Activated effector memory CD4-positive, alpha-beta T cell treated with anti-CD3 and anti-CD28 coated beads, Interleukin-2, amount 50 U/mL, for 16 hours (primary cell): ENCODE results near the gene SPNS2.

Experiments used
- DNase-seq: peaks from one replicate; pipeline ENCODE4 v3.0.0-alpha.2; 2020

SPNS2 gene

DNA sequence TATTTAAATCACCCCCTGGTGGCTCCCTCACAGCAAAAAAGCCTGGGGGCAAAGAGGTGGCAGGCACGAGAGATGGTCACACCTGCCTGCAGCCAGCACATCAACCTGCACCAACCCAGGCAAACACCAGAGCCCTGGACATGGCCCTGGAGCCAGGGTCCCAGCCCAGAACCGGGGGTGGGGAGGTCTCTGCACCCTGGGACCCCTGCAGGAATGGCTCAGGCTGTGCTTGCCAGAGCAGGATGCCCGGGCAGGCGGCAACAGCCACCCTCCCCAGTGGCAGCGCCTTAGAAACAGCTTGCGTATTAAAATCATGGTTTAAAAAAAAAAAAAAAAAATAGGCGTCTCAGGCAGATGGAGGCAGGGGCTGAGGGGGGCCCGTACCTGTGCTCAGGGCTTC lies 40.3 kb downstream of the SPNS2 start:
- DNase-seq = no peak

- no peak for DNase-seq
These were observed 41.0 kb downstream of the SPNS2 start for GRCh38 chr17:4539576-4540223.

GRCh38 chr17:4540224-4540651 lies 41.6 kb downstream of the SPNS2 start:
- no peak for DNase-seq

DNA sequence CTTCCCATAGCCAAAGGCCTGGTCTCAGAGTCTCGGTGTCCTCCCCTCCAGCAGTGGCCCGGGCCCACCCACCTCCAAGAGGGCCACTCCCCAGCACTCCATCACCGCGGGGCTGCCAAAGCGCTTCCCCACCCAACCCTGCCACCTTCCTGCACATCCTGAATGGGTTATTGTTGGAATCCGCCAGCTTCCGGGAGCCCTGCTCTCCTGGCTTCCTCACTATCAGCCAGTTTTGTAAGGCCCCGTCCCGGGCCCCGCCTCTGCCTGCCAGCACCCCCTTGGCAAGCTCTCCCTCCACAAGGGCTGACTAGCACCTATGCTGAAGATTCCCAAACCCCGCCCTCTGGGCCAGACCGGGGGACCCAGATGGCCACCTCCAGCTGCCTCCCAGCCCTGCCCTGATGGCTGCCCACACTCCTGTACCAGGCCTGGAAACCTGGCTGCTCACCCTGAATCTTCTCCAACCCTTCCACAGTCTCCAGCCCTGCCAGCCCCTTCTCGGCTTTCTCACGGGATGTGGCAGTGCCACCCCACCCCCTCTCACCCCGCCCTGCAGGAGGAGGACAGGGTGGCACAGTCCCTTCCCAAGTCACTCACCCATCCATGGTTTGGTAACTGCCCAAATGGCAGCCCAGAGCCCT lies 42.1 kb downstream of the SPNS2 start:
- DNase-seq = no peak

- DNase-seq = no peak
These were observed 42.8 kb downstream of the SPNS2 start for GRCh38 chr17:4541328-4542002.

- DNase-seq = no peak
These were observed 43.5 kb downstream of the SPNS2 start for GRCh38 chr17:4542003-4542725.

GRCh38 chr17:4542726-4543191 lies 44.1 kb downstream of the SPNS2 start:
- no peak for DNase-seq

DNA sequence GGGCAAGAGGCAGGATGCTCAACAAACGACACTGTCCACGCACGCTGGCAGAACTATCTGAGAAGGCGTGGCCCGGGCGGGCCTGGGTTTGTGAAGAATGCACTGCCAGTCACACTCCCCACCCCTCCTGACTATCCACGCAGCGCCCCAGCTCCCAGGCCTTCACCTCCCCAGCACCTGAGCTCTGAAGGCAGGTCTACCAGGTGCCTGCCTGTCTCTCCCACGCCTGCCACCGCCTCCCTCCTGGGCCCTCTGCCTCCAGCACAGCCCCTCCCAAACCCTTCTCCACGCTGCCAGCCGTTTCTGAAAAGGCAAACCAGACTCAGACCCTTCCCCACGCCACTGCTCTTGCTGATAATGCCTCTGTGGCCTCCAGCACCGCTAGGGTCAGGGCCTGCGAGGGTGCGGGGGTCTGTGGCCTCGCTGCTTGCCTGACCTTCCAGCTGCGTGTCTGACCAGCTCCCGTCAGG lies 44.9 kb downstream of the SPNS2 start:
- no peak for DNase-seq

DNA sequence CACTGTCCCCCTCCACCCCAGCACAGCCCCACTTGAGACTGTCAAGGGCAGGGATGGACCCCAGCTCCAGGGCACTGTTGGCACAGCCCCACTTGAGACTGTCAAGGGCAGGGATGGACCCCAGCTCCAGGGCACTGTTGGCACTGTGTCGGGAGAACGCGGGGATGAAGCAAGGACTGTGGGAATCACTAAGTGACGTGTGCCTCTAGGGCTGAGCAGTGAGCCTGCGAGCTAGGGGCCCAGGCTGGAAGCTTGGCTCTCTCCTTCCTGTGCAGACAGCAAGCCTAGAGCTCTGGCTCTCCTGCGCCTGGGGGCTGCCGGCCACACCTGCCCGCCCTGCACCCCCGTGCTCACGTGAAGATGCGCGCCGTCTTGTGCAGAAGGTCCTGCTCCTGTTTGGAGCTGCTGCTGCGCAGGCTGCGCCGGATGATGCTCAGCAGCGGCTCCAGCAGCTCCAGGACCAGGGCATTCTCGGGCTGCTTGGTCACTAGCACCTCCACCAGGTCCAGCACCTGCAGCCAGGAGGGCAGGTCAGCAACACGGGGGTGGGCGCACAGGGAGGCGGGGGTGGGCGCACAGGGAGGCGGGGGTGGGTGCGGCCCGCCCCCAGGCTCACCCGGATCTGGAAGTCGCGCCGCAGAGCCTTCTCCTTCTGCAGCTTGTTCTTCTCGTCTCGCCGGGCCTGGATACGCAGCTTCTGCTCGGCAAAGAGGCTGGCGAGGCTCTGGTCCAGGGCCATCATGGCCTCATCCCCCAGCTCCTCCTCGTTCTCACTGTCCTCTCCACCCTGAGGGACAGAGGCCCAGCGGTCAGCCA lies 45.7 kb downstream of the SPNS2 start:
- no peak for DNase-seq

DNA sequence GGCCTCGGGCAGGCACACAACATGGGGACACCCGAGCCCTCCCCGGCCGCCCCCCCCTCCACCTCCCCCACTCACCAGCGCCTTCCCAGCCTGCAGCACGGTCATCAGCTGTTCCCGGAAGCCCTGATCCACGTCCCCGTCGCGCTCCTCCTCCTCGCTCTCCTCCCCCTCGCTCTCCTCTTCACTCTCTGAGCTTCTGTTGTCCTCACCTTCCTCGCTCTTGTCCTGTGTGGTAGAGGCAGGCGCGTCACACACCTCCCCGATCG lies 46.2 kb downstream of the SPNS2 start:
- DNase-seq = no peak

DNA sequence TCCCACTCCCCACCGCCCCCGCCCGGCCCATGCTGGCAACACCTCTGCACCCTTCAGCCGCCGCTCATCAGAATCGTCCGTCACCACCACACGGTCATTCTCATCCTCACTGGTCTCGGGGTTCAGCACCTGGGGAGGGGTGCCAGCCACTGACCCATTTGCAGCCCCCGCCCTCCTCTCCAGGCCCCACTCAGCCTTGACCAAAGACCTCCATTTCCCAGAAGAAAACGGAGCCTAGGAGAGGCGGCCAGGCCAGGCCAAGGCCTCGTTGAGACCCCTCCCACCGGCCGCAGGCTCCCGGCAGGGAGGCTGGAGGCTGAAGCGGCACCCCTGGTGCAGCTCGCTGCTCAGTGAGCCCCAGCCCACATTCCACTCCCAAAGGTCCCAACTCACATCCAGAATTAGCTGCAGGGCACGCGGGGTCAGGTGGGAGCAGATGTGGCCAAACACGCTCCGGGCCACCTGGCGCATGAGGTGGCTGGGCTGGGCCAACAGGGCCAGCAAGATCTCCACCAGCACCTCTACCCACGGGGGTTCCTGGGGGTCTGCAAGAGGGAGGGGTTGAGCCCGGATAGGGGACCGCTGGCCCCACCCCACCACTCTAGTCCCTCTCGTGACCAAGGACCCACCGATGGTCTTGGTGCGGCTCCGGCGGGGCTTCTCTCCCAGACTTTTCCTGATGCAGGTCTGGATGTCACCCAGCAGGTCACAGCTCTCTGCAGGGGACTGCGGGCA lies 46.7 kb downstream of the SPNS2 start:
- DNase-seq = no peak

DNA sequence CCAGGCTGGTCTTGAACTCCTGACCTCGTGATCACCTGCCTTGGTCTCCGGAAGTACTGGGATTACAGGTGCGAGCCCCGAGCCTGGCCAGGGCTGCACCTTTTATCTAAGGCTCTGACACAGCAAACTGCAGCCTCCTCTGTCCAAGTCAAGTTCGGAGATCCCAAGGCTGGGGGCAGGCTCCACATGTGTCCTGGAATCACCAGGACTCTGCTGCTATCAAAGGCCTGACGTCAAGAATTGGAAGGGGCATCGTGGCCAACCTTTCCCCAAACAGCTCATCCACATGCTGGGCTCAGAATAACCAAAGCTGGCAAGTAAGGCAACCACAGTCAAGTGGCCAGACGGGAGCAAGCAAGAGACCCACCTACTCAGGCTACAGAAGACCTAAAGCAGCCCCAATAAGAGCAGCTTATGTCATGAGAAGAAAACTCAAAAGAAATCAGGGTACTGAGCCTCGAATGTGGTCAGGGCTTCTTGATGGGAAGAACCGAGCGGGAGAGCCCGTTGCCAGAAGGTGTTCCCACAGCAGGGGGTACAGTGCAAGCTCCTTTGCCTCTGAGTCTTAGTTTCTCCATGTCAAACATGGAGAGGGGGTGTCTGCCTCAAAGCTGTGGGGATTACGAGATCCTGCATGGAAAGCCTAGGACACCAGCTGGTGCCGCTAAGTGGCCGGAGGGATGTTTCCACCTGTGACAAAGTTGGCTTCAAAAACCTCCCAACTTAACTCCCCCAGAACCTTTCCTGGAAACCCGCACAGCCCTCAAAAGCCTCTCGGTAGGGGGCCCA lies 48.6 kb downstream of the SPNS2 start:
- DNase-seq = no peak

- DNase-seq = no peak
These were observed 49.4 kb downstream of the SPNS2 start for GRCh38 chr17:4548061-4548461.

- DNase-seq = no peak
These were observed 50.2 kb downstream of the SPNS2 start for GRCh38 chr17:4548721-4549531.

DNA sequence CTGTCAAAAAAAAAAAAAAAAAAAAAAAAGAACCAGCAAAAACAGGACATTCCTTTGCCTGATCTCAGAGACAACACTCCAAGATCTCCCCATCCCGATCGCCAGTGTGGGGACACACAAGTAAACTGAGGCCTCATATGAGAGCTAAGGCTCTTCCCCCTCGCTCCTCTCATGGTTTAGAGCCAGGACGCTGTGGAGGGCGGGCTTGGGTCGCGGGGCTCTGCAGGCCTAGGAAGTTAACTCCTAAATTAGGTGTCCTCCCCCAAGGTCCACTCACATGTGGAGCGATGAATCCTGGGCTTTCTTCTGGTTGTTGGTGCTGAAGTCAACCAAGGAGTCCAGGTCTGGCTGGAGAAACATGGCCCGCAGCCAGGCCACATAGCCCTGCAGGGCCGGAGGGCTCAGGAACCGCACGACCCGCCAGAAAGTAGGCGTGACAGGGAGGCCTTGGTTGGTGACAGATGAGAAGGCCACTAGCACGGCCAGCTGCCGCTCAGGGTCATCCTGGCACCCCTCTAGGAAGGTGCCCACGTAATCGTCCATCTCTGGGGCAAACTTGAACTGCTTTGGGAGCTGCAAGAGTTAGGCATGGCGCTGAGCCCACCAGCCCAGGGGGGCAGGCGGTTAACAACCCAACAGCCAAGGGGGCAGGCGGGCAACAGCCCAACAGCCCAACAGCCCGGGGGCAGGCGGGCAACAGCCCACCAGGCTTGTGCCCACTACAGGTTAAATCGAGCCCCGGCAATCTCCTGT lies 51.3 kb downstream of the SPNS2 start:
- DNase-seq = no peak

GRCh38 chr17:4550534-4551039 lies 51.9 kb downstream of the SPNS2 start:
- DNase-seq = no peak

GRCh38 chr17:4551141-4551540 lies 52.5 kb downstream of the SPNS2 start:
- no peak for DNase-seq

DNA sequence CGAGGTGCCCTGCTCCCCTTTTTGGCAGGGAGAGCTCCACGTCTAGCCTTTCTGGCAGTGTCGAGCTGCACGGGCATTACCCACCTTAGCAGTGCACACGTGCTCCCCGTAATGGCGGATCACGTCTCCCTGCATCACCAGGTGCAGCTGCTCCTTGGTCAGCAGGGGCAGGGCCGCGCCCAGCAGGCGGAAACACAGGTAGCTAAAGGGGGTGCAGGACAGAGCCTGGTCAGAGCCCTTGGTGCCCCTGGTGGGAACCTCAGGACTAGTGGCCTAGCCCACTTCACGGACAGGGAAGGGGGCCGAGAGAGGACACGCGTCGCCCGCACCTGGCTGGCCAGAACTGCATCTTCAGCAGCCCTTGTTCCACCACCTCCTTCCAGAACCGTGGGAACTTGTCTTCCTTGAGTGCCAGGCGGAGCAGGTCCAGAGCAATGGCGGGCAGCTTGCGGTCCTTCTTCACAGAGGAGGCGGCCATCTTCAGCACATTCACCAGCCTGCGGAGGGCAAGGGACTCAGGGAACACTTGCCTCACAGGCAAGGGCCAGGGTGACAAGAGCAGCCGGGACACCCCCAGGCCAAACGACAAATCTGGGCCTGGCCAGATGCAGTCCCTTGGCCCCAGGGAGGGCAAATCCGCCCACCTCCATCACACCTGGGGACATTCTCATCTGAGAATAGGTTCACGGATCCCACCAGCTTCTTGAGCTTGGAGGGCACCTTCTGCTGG lies 53.3 kb downstream of the SPNS2 start:
- DNase-seq = no peak

GRCh38 chr17:4553669-4554068 lies 55.0 kb downstream of the SPNS2 start:
- DNase-seq = no peak
